SK-N-MC (cell line): ENCODE data around the gene NRM.

Source experiments
- EZH2 ChIP-seq: fragments of 200-600 bp; sonication (generic); IDR thresholded peaks from one replicate; pipeline ENCODE4 v1.6.1; 2017; ENCODE audit warnings: antibody characterized with exemption
- FOXP2 ChIP-seq: optimal IDR thresholded peaks from 2 replicates; pipeline ENCODE3; 2011; ENCODE audit warnings: mild to moderate bottlenecking, moderate library complexity; ENCODE audit not compliant: insufficient read depth; ENCODE audit errors: extremely low read length, control extremely low read depth
- POLR2AphosphoS5 ChIP-seq: IDR thresholded peaks from 2 replicates; pipeline ENCODE4 v1.6.1; 2012; ENCODE audit warnings: mild to moderate bottlenecking, low read depth, low read length, borderline replicate concordance

GRCh38 chr6:30678964-30679726, 11.6 kb downstream of the NRM start:
- TF ChIP-seq EZH2 = no peak
- no peak for TF ChIP-seq POLR2AphosphoS5
- TF ChIP-seq FOXP2 = no peak
